Stimulated activated CD4-positive, alpha-beta T cell treated with anti-CD3 and anti-CD28 coated beads, Interleukin-1b, Interleukin-23, amount 100 ng/mL, for 24 hours (primary cell): ENCODE results near the gene FRG2.
"Not testable (repeated sequence)": the region's sequence is repeated elsewhere in the genome, so short reads cannot be mapped to it uniquely, and the experiment has no call there.

Experiments
- DNase-seq, 4 experiments: peaks; one replicate each; pipeline ENCODE4 v3.0.0-alpha.2; 2020; ENCODE audit warnings: low read depth in 4 of 4, low spot score in 1 of 4

Gene FRG2

DNA sequence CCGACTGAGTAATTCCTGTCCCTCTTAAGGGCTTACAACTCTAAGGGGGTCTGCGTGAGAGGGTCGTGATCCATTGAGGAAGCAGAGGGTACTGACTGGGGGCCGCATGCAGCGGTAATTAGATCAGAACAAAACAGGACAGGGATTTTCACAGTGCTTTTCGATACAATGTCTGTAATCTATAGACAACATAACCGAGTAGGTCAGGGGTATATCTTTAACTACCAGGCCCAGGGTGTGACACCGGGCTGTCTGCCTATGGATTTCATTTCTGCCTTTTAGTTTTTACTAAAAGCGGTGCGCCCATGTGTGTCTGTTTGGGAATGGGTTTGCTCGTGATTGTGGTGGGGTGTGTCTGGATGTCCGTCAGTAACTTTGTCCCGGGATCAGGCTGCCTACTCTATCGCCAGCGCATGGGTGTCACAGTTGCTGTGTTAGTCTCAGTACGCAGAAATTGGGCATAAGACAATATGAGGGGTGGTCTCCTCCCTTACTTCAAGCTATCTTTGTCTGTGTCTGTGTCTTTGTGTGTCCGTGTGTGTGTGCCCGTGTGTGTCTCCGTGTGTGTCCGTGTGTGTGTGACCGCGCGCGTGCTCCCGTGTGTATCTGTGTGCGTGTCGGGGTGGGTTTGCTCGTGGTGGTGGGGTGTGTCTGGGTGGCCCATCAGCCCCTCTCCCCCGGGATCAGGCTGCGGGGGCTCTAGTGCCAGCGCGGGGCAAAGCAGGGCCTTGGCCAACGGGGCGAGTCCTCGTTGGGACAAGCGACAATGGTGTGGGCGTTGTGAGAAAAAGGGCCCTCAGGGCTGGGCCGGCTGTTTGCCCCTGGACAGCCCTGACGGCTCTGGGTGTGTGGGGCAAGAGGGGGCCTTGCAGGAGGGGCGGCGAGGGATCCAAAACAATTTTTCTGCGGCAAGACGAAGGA lies 10.4 kb downstream of the FRG2 start:
- DNase-seq, result no peak

DNA sequence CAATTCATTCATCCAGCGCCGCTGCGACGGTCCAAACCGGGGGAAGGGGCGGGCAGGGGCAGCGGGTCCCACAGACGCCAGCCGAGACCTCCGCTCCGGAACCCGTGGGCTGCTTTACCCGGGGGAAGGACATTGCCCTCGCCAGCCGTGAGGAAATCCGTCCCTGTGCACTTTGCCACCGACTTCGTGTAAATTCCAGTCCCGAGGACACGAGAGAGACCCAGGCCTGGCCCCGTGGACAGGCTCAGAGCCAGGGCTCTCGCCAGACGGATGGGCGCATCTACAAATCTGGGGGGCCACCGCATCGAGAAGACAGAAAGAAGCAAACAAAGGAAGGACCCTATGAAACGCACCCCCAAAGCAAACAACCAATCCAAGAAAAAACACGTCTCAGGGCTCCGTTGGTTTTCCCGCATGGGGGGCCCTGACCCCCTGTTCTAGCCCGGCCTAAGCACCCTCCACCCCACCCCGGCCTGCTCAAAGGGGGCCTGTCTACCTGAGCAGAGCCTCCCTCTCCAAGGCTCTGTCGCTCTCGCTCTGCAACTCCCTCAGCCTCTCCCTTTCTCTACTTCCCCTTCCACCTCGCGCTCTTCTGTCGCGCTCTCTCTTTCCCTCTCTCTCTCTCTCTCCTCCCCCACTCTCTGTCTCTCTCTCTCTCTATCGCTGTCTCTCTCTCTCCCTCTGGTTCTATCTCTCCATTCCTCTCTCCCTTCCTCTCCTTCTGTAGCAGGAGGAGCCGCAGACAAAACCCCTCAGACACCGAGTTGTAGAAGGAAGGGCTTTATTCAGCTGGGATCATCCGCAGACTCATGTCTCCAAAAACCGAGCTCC lies 11.3 kb downstream of the FRG2 start:
- DNase-seq, result no peak

DNA sequence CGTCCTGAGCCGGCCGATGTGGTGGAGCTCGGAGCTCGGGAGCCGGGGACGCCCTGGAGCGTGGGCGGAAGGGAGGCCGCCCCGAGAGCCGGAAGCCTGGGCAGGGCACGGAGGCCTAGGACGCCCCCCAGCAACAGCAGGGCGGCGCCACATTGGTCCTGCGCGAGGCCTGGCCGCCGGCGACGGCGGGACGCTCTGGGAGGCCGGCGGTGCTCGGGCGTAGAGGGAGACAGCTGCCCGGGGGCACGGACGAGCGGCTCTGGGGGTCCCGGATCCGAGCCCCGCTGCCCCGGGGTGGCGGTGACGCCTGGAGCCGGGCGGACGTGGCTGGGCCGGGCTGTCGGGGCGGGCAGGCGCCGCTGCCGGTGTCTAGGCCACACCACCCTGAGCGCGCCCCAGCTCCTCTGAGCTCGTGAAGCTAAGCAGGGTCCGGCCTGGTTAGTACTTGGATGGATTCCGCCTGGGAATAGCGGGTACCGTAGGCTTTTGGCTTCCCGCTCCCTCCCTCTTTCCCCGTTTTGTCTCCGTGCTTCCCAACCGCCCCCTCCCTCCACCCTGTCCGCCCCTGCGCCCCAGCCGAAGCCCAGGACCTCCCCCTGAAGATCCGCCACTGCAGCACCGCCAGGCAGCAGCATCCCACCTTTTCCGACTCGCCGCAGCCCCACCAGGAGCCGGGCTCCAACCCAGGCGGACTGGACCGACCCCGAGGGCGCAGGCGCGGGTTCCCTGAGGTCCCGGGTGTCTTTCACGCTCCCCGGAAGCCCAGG lies 12.1 kb downstream of the FRG2 start:
- DNase-seq, result no peak

DNA sequence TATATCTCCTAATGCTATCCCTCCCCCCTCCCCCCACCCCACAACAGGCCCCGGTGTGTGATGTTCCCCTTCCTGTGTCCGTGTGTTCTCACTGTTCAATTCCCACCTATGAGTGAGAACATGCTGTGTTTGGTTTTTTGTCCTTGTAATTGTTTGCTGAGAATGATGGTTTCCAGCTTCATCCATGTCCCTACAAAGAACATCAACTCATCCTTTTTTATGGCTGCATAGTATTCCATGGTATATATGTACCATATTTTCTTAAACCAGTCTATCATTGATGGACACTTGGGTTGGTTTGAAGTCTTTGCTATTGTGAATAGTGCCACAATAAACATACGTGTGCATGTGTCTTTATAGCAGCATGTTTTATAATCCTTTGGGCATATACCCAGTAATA lies 37.1 kb downstream of the FRG2 start:
- DNase-seq, result not testable (repeated sequence)

DNA sequence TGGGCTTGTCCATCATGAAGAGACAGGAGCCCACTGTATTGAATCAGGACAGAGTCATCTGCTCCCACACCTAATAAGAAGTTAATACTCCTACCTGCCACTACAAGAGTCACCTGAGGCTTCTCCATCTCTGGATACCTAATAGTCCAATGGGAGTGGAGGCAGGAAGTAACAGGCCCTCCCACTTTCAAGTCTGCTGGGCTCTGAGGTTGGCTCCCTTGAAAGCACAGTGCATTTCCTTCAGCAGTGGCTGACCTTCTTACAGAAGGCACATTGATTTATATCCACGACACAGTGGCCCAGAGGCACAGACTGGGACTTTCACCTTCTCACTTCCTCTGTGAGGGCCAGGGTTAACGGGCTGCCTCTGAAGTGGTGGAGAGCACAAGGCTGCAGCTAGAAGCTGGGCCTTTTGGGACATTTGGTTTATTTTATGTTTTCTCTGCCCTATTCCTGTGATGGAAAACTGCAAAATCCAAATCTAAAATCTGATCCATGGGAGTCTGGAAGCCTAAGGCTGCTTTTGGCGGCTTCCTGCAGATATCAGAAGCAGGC lies 38.1 kb downstream of the FRG2 start:
- DNase-seq, result no peak

DNA sequence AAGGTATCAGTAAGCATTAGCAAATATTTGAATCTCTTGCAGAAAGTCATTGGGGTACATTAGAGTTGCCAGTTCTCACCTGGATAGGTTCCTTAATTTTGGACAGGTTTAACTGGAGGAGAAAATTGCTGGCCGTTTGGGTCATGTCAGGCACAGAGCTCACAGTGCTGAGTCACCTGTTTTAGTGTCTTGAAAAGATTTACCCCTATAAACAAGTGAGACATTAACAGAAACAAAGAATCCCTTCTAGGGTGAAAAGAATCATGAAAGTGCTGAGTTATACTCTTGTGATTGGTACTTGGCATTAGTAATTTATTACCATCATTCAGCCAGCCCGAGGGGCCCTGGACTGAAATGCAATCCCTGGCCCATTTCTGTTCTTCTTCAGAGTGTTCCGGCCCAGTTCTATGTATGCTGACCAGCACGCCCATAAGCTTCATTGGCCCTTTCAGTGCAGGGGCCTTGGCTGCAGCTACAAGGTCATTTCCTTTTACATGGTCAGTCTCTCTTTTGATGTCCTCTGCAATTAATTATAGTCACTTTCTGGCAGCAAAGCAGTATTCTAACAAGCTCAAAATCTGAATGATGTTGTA lies 41.3 kb downstream of the FRG2 start:
- DNase-seq, result not testable (repeated sequence)

DNA sequence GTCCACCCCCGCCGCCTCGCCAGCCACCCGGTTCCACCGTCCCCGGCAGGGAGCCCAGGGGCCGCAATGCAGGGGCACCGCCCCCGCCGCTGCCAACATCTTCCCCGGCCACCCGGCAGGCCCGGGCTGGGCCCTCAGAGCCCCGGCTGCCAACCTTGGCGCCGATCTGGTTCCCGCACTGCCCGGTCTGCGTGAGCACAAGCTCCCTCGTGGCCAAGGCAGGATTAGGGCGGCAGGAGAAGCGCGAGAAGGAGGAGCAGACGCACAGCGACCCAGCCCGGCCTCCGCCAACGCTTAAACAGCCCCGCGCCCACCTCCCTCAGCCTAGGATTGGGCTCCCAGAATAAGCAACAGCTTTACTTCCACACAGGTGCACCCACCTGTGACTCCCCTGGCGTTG lies 42.4 kb downstream of the FRG2 start:
- not testable (repeated sequence) for DNase-seq

DNA sequence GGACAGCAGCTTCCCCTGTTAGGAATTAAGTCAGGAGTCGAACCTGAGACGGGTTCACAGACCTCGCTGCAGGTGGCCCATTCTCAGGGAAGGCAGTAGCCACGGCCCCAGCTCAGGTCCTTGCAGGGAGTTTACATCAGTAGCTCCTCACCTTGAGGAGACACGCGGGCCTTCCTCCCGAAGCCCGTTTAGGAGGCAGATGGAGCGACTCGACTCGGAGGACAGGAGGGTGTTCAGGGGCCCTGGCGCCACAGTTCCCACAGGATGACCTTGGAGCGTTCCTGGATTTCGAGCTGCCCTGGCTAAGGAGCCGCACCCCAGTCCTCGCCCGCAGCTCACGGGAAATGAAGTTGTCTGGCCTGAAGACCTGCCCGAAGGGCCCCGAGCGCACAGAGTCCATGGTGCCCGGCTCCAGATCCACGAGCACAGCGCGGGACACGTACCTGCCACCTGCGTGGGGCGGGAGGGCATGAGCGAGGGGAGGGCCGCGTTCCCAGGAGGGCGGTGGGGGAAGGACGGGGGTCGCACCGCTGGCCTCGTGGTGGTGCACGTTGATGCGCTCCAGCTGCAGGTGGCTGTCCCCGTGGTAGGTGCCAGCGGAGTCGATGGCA lies 43.0 kb downstream of the FRG2 start:
- DNase-seq, result not testable (repeated sequence)

DNA sequence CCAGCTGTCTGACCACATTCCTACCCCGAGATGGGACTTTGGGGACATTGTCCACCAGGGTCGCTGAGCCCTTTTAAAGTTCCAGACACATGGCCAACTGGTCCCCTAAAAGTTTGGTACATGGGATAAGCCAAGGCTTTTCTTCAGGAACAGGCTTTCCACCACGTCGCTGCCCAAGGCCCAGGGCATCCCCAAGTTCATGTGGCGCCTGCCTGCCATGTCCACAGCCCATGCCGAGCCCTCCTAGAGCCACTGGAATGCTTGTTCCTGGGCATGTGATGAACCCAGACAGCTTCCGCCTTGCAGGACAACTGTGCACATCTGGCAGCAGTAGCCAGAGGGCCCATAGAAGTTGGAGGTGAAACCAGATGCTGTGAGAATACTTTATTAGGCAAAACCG lies 45.1 kb downstream of the FRG2 start:
- DNase-seq, result no peak

DNA sequence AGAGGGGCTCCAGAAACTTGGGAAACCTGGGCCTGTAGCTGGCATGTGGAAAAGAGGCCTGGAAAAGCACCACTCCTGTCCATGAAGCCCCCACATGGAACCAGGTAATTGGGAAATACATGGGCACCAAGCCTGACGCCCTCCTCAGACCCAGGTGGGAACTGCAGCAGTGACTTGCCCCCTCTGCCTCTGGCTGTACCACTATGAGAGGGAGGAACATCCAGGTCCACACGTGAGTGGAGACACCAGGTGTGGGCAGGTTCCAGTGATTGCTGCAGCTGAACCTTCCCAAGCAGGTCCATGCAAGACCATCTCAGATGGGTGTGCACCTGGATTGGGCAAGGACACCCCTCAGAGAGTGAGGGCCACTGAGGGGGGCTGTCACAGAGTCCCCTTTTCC lies 46.8 kb downstream of the FRG2 start:
- not testable (repeated sequence) for DNase-seq

DNA sequence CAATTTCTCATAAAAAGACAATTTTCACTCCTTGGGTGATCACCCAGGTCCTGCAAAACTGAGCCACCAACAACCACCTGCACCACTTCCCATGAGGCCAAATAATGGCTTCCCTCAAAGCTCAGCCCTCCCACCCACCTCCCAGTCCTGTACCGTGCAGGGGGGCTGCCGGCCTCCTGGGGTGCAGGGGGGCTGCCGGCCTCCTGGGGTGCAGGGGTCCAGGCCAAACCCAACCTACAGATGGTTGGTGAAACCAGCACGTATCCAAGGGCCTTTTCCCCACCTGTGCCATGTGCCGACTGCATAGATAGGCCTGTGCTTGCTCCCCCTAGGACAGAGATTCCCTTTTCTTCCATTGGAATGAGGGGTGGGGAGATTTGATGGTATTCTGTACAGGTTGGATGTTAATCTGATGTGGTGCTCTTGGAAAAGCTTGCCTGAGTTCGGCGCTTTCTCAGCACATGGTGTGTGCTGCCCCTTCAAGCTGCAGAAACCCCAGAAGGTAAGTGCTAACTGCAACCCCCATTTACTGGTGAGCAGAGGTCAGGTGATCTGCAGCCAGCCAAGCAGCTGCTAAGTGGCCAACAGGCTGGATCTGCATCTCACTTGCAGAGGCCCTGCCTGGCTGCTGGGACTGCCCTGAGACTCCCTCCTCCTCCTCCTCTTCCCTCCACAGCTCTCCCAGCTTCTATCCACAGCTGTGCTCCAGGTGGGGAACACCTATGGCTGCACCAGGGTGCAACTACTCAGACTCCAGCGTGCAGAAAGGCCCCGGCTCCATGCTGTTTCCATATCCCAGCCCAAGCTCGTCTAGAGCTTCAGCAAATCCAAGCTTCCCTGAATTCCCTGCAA lies 47.6 kb downstream of the FRG2 start:
- no peak for DNase-seq
